ENCODE results near the gene VAPB. TPM values are rescaled to one million over a fixed set of nuclear protein-coding genes. Genes with fewer than 3 reads are reported as not detected.

The VAPB gene
- total RNA-seq, 1 donor from 2014 or later: 11.1 TPM

GRCh38 chr20:58482416-58482815 is 93.4 kb downstream of the VAPB start:
- no peaks in the 10 kb centered on the region for H3K4me1 ChIP-seq
- peaks cover 15 to 32% of the 10 kb centered on the region in 2 donors for H3K9me3 ChIP-seq
- intact Hi-C loops (cut with DNase I): no loop called here

GRCh38 chr20:58483051-58483450 is 94.0 kb downstream of the VAPB start:
- Histone ChIP-seq H3K9me3 (peaks cover 15 to 32% of the 10 kb centered on the region in 2 donors), H3K4me1 (no peaks in the 10 kb centered on the region), H3K27ac (no peak overlapping the region), H3K36me3 (no peaks in the 10 kb centered on the region), H3K4me3 (no peak overlapping the region), H3K27me3 (no peaks in the 10 kb centered on the region)
- no peak for DNase-seq (ENCODE audit: low spot score in 2 of 2)
- TF ChIP-seq CTCF (IDR thresholded peaks at IDR 0.05): no peak
- intact Hi-C loops (cut with DNase I): no loop called here

More at GRCh38 chr20:58482416-58482815, 93.4 kb downstream of the VAPB start:
- peak in 1 of 2 donors; percentile 19 for DNase-seq (ENCODE audit: low spot score in 2 of 2)
- no peak overlapping the region for H3K27ac ChIP-seq
- H3K27me3 ChIP-seq: no peaks in the 10 kb centered on the region
- TF ChIP-seq CTCF (IDR thresholded peaks at IDR 0.05): no peak
- no peaks in the 10 kb centered on the region for H3K36me3 ChIP-seq
- no peak overlapping the region for H3K4me3 ChIP-seq

GRCh38 chr20:58483470-58483869 is 94.4 kb downstream of the VAPB start:
- Histone ChIP-seq H3K36me3 (no peaks in the 10 kb centered on the region), H3K27ac (no peak overlapping the region), H3K4me1 (no peaks in the 10 kb centered on the region), H3K4me3 (no peak overlapping the region), H3K9me3 (peaks cover 15 to 28% of the 10 kb centered on the region in 2 donors), H3K27me3 (no peaks in the 10 kb centered on the region)
- intact Hi-C loops (cut with DNase I): no loop called here
- no peak for TF ChIP-seq CTCF (IDR thresholded peaks at IDR 0.05)
- no peak for DNase-seq (ENCODE audit: low spot score in 2 of 2)

GRCh38 chr20:58485393-58485792 is 96.4 kb downstream of the VAPB start:
- Histone ChIP-seq H3K9me3 (peaks cover 15 to 36% of the 10 kb centered on the region in 2 donors), H3K27ac (no peak overlapping the region), H3K4me1 (no peaks in the 10 kb centered on the region), H3K36me3 (no peaks in the 10 kb centered on the region), H3K4me3 (no peak overlapping the region), H3K27me3 (no peaks in the 10 kb centered on the region)
- no peak for TF ChIP-seq CTCF (IDR thresholded peaks at IDR 0.05)
- intact Hi-C loops (cut with DNase I): no loop called here
- DNase-seq (ENCODE audit: low spot score in 2 of 2): no peak

GRCh38 chr20:58486207-58486606 is 97.2 kb downstream of the VAPB start:
- Histone ChIP-seq H3K4me3 (no peak overlapping the region), H3K4me1 (no peaks in the 10 kb centered on the region), H3K27ac (no peak overlapping the region), H3K36me3 (no peaks in the 10 kb centered on the region), H3K27me3 (no peaks in the 10 kb centered on the region), H3K9me3 (peaks cover 15 to 42% of the 10 kb centered on the region in 2 donors)
- no peak for DNase-seq (ENCODE audit: low spot score in 2 of 2)
- intact Hi-C loops (cut with DNase I): no loop called here
- TF ChIP-seq CTCF (IDR thresholded peaks at IDR 0.05): no peak

Measured in ascending aorta (tissue), 2 donors.